ENCODE data around the gene TMEM41B.
"Not testable (repeated sequence)": the region's sequence is repeated elsewhere in the genome, so short reads cannot be mapped to it uniquely, and the experiment has no call there.

TMEM41B gene

GRCh38 chr11:9314291-9315077, at the start of gene TMEM41B:
TSS of gene TMEM41B (minus strand) at chr11:9314593. CDS start at chr11:9314441, 152 bp downstream.
- DNase-seq (peak; percentile 100), ATAC-seq (peak; percentile 99)

GRCh38 chr11:9362393-9362863, 48.0 kb upstream of the TMEM41B start:
- no peak for DNase-seq
- no peak for ATAC-seq

- ATAC-seq, DNase-seq: not testable (repeated sequence)
These were observed 46.6 kb upstream of the TMEM41B start for GRCh38 chr11:9360862-9361622.

GRCh38 chr11:9357041-9357440, 42.6 kb upstream of the TMEM41B start:
- ATAC-seq (no peak), DNase-seq (no peak)

- ATAC-seq (no peak), DNase-seq (no peak)
These were observed 37.0 kb upstream of the TMEM41B start for GRCh38 chr11:9351321-9351881.

GRCh38 chr11:9347779-9348178, 33.4 kb upstream of the TMEM41B start:
- DNase-seq, ATAC-seq: not testable (repeated sequence)

- DNase-seq: no peak
- ATAC-seq: peak; percentile 55
These were observed 32.7 kb upstream of the TMEM41B start for GRCh38 chr11:9347100-9347499.

GRCh38 chr11:9344061-9344680, 29.8 kb upstream of the TMEM41B start:
- ATAC-seq: no peak

GRCh38 chr11:9341638-9342178, 27.3 kb upstream of the TMEM41B start:
- ATAC-seq (no peak), DNase-seq (no peak)

More at GRCh38 chr11:9344061-9344680, 29.8 kb upstream of the TMEM41B start:
- DNase-seq: no peak

GRCh38 chr11:9332655-9333054, 18.3 kb upstream of the TMEM41B start:
- no peak for ATAC-seq
- DNase-seq: no peak

- ATAC-seq (no peak), DNase-seq (no peak)
These were observed 16.3 kb upstream of the TMEM41B start for GRCh38 chr11:9330387-9331384.

- DNase-seq (no peak), ATAC-seq (peak; percentile 40)
These were observed 5.7 kb upstream of the TMEM41B start for GRCh38 chr11:9320047-9320446.

- ATAC-seq, DNase-seq: not testable (repeated sequence)
These were observed 5.1 kb upstream of the TMEM41B start for GRCh38 chr11:9319377-9320001.

- ATAC-seq, DNase-seq: not testable (repeated sequence)
These were observed 4.3 kb upstream of the TMEM41B start for GRCh38 chr11:9318442-9319376.

GRCh38 chr11:9316334-9316733, 1.9 kb upstream of the TMEM41B start:
- DNase-seq (no peak), ATAC-seq (no peak)

- DNase-seq (peak; percentile 15), ATAC-seq (no peak)
These were observed 790 bp upstream of the TMEM41B start for GRCh38 chr11:9315078-9315688.

GRCh38 chr11:9313648-9314290, 624 bp downstream of the TMEM41B start:
- DNase-seq: peak; percentile 37
- no peak for ATAC-seq

- ATAC-seq: no peak
- DNase-seq: no peak
These were observed 3.8 kb downstream of the TMEM41B start for GRCh38 chr11:9310485-9311090.

Data from stimulated activated naive CD8-positive, alpha-beta T cell treated with anti-CD3 and anti-CD28 coated beads, Interleukin-15, Interleukin-2, amounts not matched to agents 100 U/mL and 50 U/mL, for 24 hours (primary cell).